ENCODE data around the gene LALBA.

- TF ChIP-seq, protein P1, sequence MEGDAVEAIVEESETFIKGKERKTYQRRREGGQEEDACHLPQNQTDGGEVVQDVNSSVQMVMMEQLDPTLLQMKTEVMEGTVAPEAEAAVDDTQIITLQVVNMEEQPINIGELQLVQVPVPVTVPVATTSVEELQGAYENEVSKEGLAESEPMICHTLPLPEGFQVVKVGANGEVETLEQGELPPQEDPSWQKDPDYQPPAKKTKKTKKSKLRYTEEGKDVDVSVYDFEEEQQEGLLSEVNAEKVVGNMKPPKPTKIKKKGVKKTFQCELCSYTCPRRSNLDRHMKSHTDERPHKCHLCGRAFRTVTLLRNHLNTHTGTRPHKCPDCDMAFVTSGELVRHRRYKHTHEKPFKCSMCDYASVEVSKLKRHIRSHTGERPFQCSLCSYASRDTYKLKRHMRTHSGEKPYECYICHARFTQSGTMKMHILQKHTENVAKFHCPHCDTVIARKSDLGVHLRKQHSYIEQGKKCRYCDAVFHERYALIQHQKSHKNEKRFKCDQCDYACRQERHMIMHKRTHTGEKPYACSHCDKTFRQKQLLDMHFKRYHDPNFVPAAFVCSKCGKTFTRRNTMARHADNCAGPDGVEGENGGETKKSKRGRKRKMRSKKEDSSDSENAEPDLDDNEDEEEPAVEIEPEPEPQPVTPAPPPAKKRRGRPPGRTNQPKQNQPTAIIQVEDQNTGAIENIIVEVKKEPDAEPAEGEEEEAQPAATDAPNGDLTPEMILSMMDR (IDR thresholded peaks at IDR 0.05; ENCODE audit: low read depth, low read length) = no peak
- TF ChIP-seq EZH2phosphoT487 (IDR thresholded peaks at IDR 0.05; ENCODE audit: low read depth) = no peak
Measured at GRCh38 chr12:48536602-48537001, 33.2 kb downstream of the LALBA start.
